GM23338 (cell line): ENCODE measurements around the gene EMP2. TPM values are rescaled to one million over a fixed set of nuclear protein-coding genes. Genes with fewer than 3 reads are reported as not detected.

ENCODE experiments used
- ATAC-seq: fragments of 200-7000 bp; cut with Tn5 transposase; 3 replicates; pipeline ENCODE4 v1.9.1; 2020
- DNase-seq: peaks from one replicate; pipeline ENCODE4 v3.0.0-alpha.2; 2015; ENCODE audit warnings: low spot score
- H2AFZ ChIP-seq: fragments of 200-600 bp; sonication (generic); 2 replicates; pipeline ENCODE4 v1.8.0; 2016; ENCODE audit warnings: antibody characterized with exemption, mild to moderate bottlenecking, moderate library complexity
- H3F3A ChIP-seq: fragments of 200-600 bp; sonication (generic); replicated peaks from 2 replicates; pipeline ENCODE4 v1.8.0; 2017; ENCODE audit warnings: antibody characterized with exemption, mixed run types, low read depth
- H3K27ac ChIP-seq: fragments of 200-600 bp; sonication (generic); 2 replicates; pipeline ENCODE4 v1.6.1; 2016; ENCODE audit warnings: low read depth
- H3K27me3 ChIP-seq: fragments of 200-600 bp; sonication (generic); 2 replicates; pipeline ENCODE4 v1.8.0; 2016; ENCODE audit warnings: mild to moderate bottlenecking, mixed run types, moderate library complexity; ENCODE audit not compliant: insufficient read depth
- H3K36me3 ChIP-seq: fragments of 200-600 bp; sonication (generic); 2 replicates; pipeline ENCODE4 v1.8.0; 2016; ENCODE audit warnings: mild to moderate bottlenecking; ENCODE audit not compliant: insufficient read depth
- H3K4me1 ChIP-seq: fragments of 200-600 bp; sonication (generic); 2 replicates; pipeline ENCODE4 v1.8.0; 2016; ENCODE audit warnings: mild to moderate bottlenecking, moderate library complexity; ENCODE audit not compliant: insufficient read depth
- H3K4me2 ChIP-seq: fragments of 200-600 bp; sonication (generic); 2 replicates; pipeline ENCODE4 v1.7.1; 2017; ENCODE audit warnings: mixed run types
- H3K4me3 ChIP-seq: fragments of 200-600 bp; sonication (generic); 2 replicates; pipeline ENCODE4 v1.6.1; 2016; ENCODE audit warnings: mixed run types
- H3K79me2 ChIP-seq: fragments of 200-600 bp; sonication (generic); replicated peaks from 2 replicates; pipeline ENCODE4 v1.8.0; 2017; ENCODE audit warnings: mild to moderate bottlenecking; ENCODE audit not compliant: insufficient read depth
- H3K9me2 ChIP-seq: fragments of 200-600 bp; sonication (generic); 2 replicates; pipeline ENCODE4 v1.8.0; 2017; ENCODE audit not compliant: insufficient read depth
- H4K20me1 ChIP-seq: fragments of 200-600 bp; sonication (generic); replicated peaks from 2 replicates; pipeline ENCODE4 v1.8.0; 2017; ENCODE audit warnings: mild to moderate bottlenecking; ENCODE audit not compliant: insufficient read depth
- H3K27ac Mint-ChIP-seq: 2 replicates; pipeline ENCODE4 v1.8.0; 2020; ENCODE audit warnings: inconsistent platforms, mild to moderate bottlenecking, moderate library complexity, mixed read lengths
- H3K27me3 Mint-ChIP-seq: 3 replicates; pipeline ENCODE4 v1.8.0; 2022; ENCODE audit warnings: low read depth, mild to moderate bottlenecking, moderate library complexity, mixed read lengths, inconsistent platforms; ENCODE audit not compliant: insufficient read depth, poor library complexity
- H3K36me3 Mint-ChIP-seq: 3 replicates; pipeline ENCODE4 v1.8.0; 2021; ENCODE audit warnings: low read depth, mild to moderate bottlenecking, inconsistent platforms, moderate library complexity, mixed read lengths
- H3K4me1 Mint-ChIP-seq: 3 replicates; pipeline ENCODE4 v1.8.0; 2020; ENCODE audit warnings: mild to moderate bottlenecking, inconsistent platforms, mixed read lengths
- H3K4me3 Mint-ChIP-seq: 3 replicates; pipeline ENCODE4 v1.8.0; 2021; ENCODE audit warnings: moderate library complexity, mild to moderate bottlenecking, inconsistent platforms, mixed read lengths
- H3K9me3 Mint-ChIP-seq: 3 replicates; pipeline ENCODE4 v1.8.0; 2020; ENCODE audit warnings: moderate library complexity, mild to moderate bottlenecking, inconsistent platforms, mixed read lengths
- CREB1 ChIP-seq: fragments of 250-450 bp; sonication (Bioruptor Pico); IDR thresholded peaks from 2 replicates; pipeline ENCODE4 v1.5.0; 2020; ENCODE audit warnings: low read depth, mild to moderate bottlenecking, moderate library complexity
- CTCF ChIP-seq, 2 experiments: fragments of 200-600 bp in 1 of 2; sonication (generic) in 1 of 2; conservative IDR thresholded peaks; 2 replicates each; pipeline versions ENCODE4 v1.5.1 to v1.6.1; 2016 to 2017; ENCODE audit warnings: antibody characterized with exemption in 2 of 2, low read depth in 2 of 2, mild to moderate bottlenecking in 2 of 2, moderate library complexity in 1 of 2
- ETS1 ChIP-seq: IDR thresholded peaks from 2 replicates; pipeline ENCODE4 v1.6.1; 2016; ENCODE audit warnings: antibody characterized with exemption
- EZH2 ChIP-seq: fragments of 200-600 bp; sonication (generic); IDR thresholded peaks from one replicate; pipeline ENCODE4 v1.8.0; 2017; ENCODE audit warnings: antibody characterized with exemption, mild to moderate bottlenecking, low read depth; ENCODE audit not compliant: unreplicated experiment
- EZH2phosphoT487 ChIP-seq: fragments of 200-600 bp; sonication (generic); IDR thresholded peaks from one replicate; pipeline ENCODE4 v1.8.1; 2018; ENCODE audit warnings: antibody characterized with exemption; ENCODE audit not compliant: unreplicated experiment
- JUNB ChIP-seq: IDR thresholded peaks from one replicate; pipeline ENCODE4 v1.6.1; 2016; ENCODE audit warnings: antibody characterized with exemption; ENCODE audit not compliant: unreplicated experiment
- POLR2AphosphoS5 ChIP-seq: IDR thresholded peaks from 2 replicates; pipeline ENCODE4 v1.6.1; 2016; ENCODE audit warnings: antibody characterized with exemption, low read depth
- REST ChIP-seq: IDR thresholded peaks from one replicate; pipeline ENCODE4 v1.6.1; 2018; ENCODE audit warnings: antibody characterized with exemption; ENCODE audit not compliant: unreplicated experiment
- STAT1 ChIP-seq: IDR thresholded peaks from one replicate; pipeline ENCODE4 v1.6.1; 2016; ENCODE audit warnings: antibody characterized with exemption; ENCODE audit not compliant: unreplicated experiment
- ZNF114 ChIP-seq: fragments of 250-450 bp; sonication (Bioruptor Pico); IDR thresholded peaks from 2 replicates; pipeline ENCODE4 v1.5.0; 2020; ENCODE audit warnings: mild to moderate bottlenecking, moderate library complexity
- ZNF331 ChIP-seq: fragments of 250-450 bp; sonication (Bioruptor Pico); IDR thresholded peaks from 2 replicates; pipeline ENCODE4 v1.5.0; 2020; ENCODE audit warnings: low read depth, mild to moderate bottlenecking, moderate library complexity
- polyA plus RNA-seq: library from polyadenylated mRNA; unstranded; fragments of >200 nt; fragmentation: Nextera tagmentation; extraction: Ambion mirVana; gene quantifications from 2 replicates; pipeline ENCODE4 v1.2.1, GENCODE V29; 2016
- total RNA-seq: library from RNA; depleted of rRNA; stranded (reverse); fragments of >200 nt; shearing (Covaris generic); gene quantifications from 2 replicates; pipeline ENCODE4 v1.2.3, GENCODE V29; 2014

EMP2 gene
- total and polyA plus RNA-seq, 2 experiments from 2014 or later, result 7.3 to 40.1 TPM

- TF ChIP-seq CTCF (conservative IDR thresholded peaks at IDR 0.05; ENCODE audit: low read depth in 2 of 2) (no peak), EZH2 (no peak), ZNF331 (CRISPR knock-in tag) (no peak), REST (no peak), EZH2phosphoT487 (no peak), JUNB (no peak)
Observed at GRCh38 chr16:10561425-10561824, 19.0 kb downstream of the EMP2 start (continued).

- H2AFZ ChIP-seq, result no peak overlapping the region
- H3K27me3 ChIP-seq, result no peaks in the 10 kb centered on the region
- no peaks in the 10 kb centered on the region for H3F3A ChIP-seq
- no peak overlapping the region for H3K27ac ChIP-seq
- no peaks in the 10 kb centered on the region for H3K4me1 ChIP-seq
- no peak overlapping the region for H3K27ac Mint-ChIP-seq
- no peak overlapping the region for H3K4me3 Mint-ChIP-seq
- no peaks in the 10 kb centered on the region for H3K9me2 ChIP-seq
- H3K79me2 ChIP-seq, result no peaks in the 10 kb centered on the region
- DNase-seq, result no peak
- H3K9me3 Mint-ChIP-seq, result peaks cover 41% of the 10 kb centered on the region
- no peak overlapping the region for H3K4me2 ChIP-seq
- no peaks in the 10 kb centered on the region; the same call in 1 of the 2 replicates for H4K20me1 ChIP-seq
- no peaks in the 10 kb centered on the region; the same call in 1 of the 2 replicates for H3K36me3 ChIP-seq
- no peaks in the 10 kb centered on the region for H3K27me3 Mint-ChIP-seq
- peaks cover 29% of the 10 kb centered on the region for H3K36me3 Mint-ChIP-seq
- H3K4me3 ChIP-seq, result no peak overlapping the region
- no peaks in the 10 kb centered on the region for H3K4me1 Mint-ChIP-seq
- no peak for ATAC-seq
- TF ChIP-seq CTCF (conservative IDR thresholded peaks at IDR 0.05; ENCODE audit: low read depth in 2 of 2), result no peak
- no peak for TF ChIP-seq REST
- no peak for TF ChIP-seq CREB1 (CRISPR knock-in tag)
- no peak for TF ChIP-seq JUNB
- TF ChIP-seq EZH2phosphoT487, result no peak
- TF ChIP-seq STAT1, result no peak
- no peak for TF ChIP-seq POLR2AphosphoS5
- TF ChIP-seq ZNF331 (CRISPR knock-in tag), result no peak
- TF ChIP-seq ZNF114 (CRISPR knock-in tag), result no peak
- TF ChIP-seq ETS1, result no peak
- no peak for TF ChIP-seq EZH2
Observed at GRCh38 chr16:10561001-10561400, 19.4 kb downstream of the EMP2 start.
